ENCODE data around the gene UGT1A8.

UGT1A8 gene

DNA sequence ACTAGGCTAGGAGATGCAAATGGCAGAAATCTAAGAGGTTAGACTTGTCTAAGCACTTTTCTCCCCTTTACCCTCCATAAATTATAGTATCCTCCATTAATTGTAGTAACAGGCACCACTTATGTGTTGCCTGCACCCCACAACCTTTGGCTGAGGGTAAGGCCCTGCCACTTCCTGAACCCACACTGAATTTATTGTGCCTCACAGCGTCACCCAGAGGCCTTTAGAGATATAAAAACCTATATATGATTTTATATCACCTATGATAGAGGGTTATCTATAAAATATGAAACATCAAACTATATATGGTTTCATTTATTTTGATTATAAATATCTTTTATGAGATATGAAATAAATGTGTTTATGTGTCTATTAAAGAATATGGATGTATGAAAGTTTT is 56.9 kb downstream of the UGT1A8 start:
- no peak overlapping the region for H3K4me3 ChIP-seq (replicated peaks; ENCODE audit: low read depth, low read length)
- H3K36me3 ChIP-seq (ENCODE audit: control insufficient read depth, insufficient read depth, low read length), result no peaks in the 10 kb centered on the region
- DNase-seq (ENCODE audit: extremely low read depth, insufficient read length), result no peak
- TF ChIP-seq, protein P1, sequence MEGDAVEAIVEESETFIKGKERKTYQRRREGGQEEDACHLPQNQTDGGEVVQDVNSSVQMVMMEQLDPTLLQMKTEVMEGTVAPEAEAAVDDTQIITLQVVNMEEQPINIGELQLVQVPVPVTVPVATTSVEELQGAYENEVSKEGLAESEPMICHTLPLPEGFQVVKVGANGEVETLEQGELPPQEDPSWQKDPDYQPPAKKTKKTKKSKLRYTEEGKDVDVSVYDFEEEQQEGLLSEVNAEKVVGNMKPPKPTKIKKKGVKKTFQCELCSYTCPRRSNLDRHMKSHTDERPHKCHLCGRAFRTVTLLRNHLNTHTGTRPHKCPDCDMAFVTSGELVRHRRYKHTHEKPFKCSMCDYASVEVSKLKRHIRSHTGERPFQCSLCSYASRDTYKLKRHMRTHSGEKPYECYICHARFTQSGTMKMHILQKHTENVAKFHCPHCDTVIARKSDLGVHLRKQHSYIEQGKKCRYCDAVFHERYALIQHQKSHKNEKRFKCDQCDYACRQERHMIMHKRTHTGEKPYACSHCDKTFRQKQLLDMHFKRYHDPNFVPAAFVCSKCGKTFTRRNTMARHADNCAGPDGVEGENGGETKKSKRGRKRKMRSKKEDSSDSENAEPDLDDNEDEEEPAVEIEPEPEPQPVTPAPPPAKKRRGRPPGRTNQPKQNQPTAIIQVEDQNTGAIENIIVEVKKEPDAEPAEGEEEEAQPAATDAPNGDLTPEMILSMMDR (IDR thresholded peaks at IDR 0.05; ENCODE audit: insufficient read depth, low read length, poor library complexity, severe bottlenecking), result no peak
- H3K27me3 ChIP-seq (replicated peaks; ENCODE audit: control insufficient read depth, insufficient read depth, low read length), result no peaks in the 10 kb centered on the region

DNA sequence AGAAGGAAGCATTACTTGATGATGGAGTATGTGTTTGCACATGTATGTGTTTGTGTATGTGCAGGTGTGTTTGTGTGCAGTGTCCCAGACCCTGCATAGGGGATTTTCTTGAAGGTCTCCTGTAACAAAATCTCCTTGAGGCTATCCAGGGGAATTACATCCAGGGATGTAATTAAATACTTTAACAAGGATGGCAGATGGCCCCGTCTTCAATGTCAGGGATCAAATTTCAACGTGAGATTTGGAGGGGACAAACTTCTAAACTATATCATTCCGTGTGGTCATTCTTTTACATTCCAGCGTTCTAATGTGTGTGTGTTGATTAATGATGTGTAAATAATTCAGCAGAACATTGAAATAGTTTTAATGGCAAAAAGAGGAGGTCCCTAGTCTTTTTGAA is 57.6 kb downstream of the UGT1A8 start:
- Histone ChIP-seq H3K36me3 (ENCODE audit: control insufficient read depth, insufficient read depth, low read length) (no peaks in the 10 kb centered on the region), H3K4me3 (replicated peaks; ENCODE audit: low read depth, low read length) (no peak overlapping the region), H3K27me3 (replicated peaks; ENCODE audit: control insufficient read depth, insufficient read depth, low read length) (no peaks in the 10 kb centered on the region)
- TF ChIP-seq, protein P1 (IDR thresholded peaks at IDR 0.05; ENCODE audit: insufficient read depth, low read length, poor library complexity, severe bottlenecking), result no peak
- no peak for DNase-seq (ENCODE audit: extremely low read depth, insufficient read length)

DNA sequence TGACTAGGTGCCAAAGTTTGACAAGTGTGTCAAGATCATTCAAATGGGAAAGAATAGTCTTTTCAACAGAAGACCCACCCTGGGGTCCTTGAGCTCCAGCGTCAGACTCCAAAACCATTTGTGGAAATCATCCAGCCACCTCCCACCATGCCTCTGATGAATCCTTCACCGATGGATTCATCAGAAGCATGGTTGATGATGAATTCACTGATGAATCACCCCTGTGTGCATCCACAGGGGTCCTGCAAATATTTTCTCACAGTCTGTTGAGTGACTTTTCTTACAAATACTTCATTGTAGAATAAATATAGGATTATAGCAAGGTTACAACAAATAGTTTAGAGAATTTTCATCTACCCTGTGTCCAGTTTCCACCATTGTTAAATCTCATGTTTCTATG is 58.6 kb downstream of the UGT1A8 start:
- no peaks in the 10 kb centered on the region for H3K36me3 ChIP-seq (ENCODE audit: control insufficient read depth, insufficient read depth, low read length)
- no peak for DNase-seq (ENCODE audit: extremely low read depth, insufficient read length)
- no peak overlapping the region for H3K4me3 ChIP-seq (replicated peaks; ENCODE audit: low read depth, low read length)
- TF ChIP-seq, protein P1 (IDR thresholded peaks at IDR 0.05; ENCODE audit: insufficient read depth, low read length, poor library complexity, severe bottlenecking), result no peak
- no peaks in the 10 kb centered on the region for H3K27me3 ChIP-seq (replicated peaks; ENCODE audit: control insufficient read depth, insufficient read depth, low read length)

DNA sequence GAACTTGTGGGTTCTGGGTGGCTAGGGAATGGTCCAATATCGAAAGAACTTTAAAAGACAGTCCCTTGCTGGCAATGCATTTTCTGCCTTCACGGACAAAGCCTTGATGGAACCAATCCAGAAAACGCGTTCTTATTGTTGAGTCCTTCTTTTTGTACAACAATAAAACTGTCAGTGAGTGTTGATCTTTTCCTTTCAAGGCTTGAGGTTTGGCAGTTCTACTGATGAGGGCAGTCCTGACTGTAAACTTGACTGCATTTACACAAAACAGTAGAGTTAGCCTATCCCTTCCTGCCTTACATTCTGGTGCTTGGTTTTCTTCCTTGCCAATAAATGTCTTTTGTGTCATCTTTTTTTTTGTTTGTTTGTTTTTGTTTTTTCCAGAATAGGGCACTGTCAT is 61.8 kb downstream of the UGT1A8 start:
- Histone ChIP-seq H3K27me3 (replicated peaks; ENCODE audit: control insufficient read depth, insufficient read depth, low read length) (0 out of 2 replicates have a peak, but pooled peaks cover 1% of the 10 kb centered on the region), H3K4me3 (replicated peaks; ENCODE audit: low read depth, low read length) (no peak overlapping the region), H3K36me3 (ENCODE audit: control insufficient read depth, insufficient read depth, low read length) (no peaks in the 10 kb centered on the region)
- DNase-seq (ENCODE audit: extremely low read depth, insufficient read length), result no peak
- TF ChIP-seq, protein P1 (IDR thresholded peaks at IDR 0.05; ENCODE audit: insufficient read depth, low read length, poor library complexity, severe bottlenecking), result no peak

DNA sequence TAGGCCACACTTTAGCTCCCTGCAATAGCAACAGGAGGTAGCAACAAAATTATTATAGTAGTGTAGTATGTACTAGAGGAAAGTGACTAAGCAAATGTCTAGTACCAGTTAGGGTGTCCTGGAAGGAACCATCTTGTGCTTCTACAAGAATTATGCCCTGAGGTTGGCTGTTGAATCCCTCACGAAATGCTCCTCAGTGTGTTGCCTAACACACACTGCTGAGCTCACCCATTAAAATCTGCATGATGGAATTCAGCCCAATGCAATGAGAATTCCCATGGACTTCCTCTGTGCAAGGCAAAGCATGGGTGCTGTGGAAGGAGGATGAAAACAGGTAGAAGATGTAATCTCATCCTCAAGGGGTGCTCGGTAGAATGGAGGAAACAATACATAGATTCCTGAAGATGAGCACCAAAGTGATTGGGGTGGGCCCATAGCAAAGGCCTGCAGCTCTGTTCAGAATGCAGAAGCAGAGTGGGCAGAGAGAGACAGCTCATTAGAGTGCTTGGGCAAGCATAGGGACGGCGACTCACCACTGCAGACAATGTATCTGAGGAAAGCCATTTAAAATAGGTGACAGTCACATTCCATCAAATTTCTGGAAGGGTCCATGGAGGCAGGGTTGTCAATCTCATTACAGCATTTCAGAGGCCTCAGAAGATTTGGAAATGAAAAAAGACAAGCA is 63.1 kb downstream of the UGT1A8 start:
- H3K4me3 ChIP-seq (replicated peaks; ENCODE audit: low read depth, low read length), result no peak overlapping the region
- DNase-seq (ENCODE audit: extremely low read depth, insufficient read length), result no peak
- TF ChIP-seq, protein P1 (IDR thresholded peaks at IDR 0.05; ENCODE audit: insufficient read depth, low read length, poor library complexity, severe bottlenecking), result no peak
- H3K36me3 ChIP-seq (ENCODE audit: control insufficient read depth, insufficient read depth, low read length), result no peaks in the 10 kb centered on the region
- H3K27me3 ChIP-seq (replicated peaks; ENCODE audit: control insufficient read depth, insufficient read depth, low read length), result 0 out of 2 replicates have a peak, but pooled peaks cover 1% of the 10 kb centered on the region

All from GM06990 (cell line).